Vagina (tissue), 2 donors: ENCODE measurements around the gene LRRC74B. TPM values are rescaled to one million over a fixed set of nuclear protein-coding genes. Genes with fewer than 3 reads are reported as not detected.

Experiments
- DNase-seq, 2 donors: peaks; one replicate each; pipeline ENCODE4 v3.0.0-alpha.2; 2017; ENCODE audit errors: extremely low spot score in 2 of 2
- H3K27ac ChIP-seq: fragments of 200-600 bp; sonication (generic); one replicate; pipeline ENCODE4 v1.5.1; 2019
- H3K27me3 ChIP-seq: fragments of 200-600 bp; sonication (generic); one replicate; pipeline ENCODE4 v1.5.1; 2019
- H3K36me3 ChIP-seq, 2 donors: fragments of 200-600 bp; sonication (generic); one replicate each; pipeline ENCODE4 v1.5.1; 2017 to 2019
- H3K4me1 ChIP-seq: fragments of 200-600 bp; sonication (generic); one replicate; pipeline ENCODE4 v1.5.1; 2019
- H3K4me3 ChIP-seq, 2 donors: fragments of 200-600 bp; sonication (generic); 1 replicate in 1 of 2; 2 replicates in 1 of 2; pipeline ENCODE4 v1.5.1; 2016 to 2019
- H3K9me3 ChIP-seq: fragments of 200-600 bp; sonication (generic); one replicate; pipeline ENCODE4 v1.5.1; 2019
- CTCF ChIP-seq, 3 experiments: fragments of 450-650 bp in 2 of 3; fragments of 200-600 bp in 1 of 3; sonication (generic) in 1 of 3; IDR thresholded peaks; one replicate each; pipeline ENCODE4 v1.5.1; 2017 to 2019; ENCODE audit warnings: antibody characterized with exemption in 3 of 3, mild to moderate bottlenecking in 2 of 3, moderate library complexity in 2 of 3
- POLR2A ChIP-seq, 2 donors: fragments of 450-650 bp; IDR thresholded peaks; one replicate each; pipeline ENCODE4 v1.6.1; 2017; ENCODE audit warnings: antibody characterized with exemption in 2 of 2, mild to moderate bottlenecking in 2 of 2, moderate library complexity in 2 of 2
- POLR2AphosphoS5 ChIP-seq, 2 donors: sonication (generic); formaldehyde crosslinking; IDR thresholded peaks; one replicate each; pipeline ENCODE4 v1.9.0; 2017; ENCODE audit warnings: antibody characterized with exemption in 2 of 2, mild to moderate bottlenecking in 2 of 2, low read depth in 1 of 2; ENCODE audit not compliant: insufficient read depth in 1 of 2
- intact Hi-C: fragments of 100-400 bp; cut with DNase I; formaldehyde crosslinking; loops from one replicate; pipeline ENCODE4 v1.15.1; 2023
- total RNA-seq: library from RNA; depleted of rRNA; stranded (reverse); fragments of >200 nt; gene quantifications from one replicate; pipeline ENCODE4 v1.2.3, GENCODE V29; 2016

LRRC74B gene, protein sequence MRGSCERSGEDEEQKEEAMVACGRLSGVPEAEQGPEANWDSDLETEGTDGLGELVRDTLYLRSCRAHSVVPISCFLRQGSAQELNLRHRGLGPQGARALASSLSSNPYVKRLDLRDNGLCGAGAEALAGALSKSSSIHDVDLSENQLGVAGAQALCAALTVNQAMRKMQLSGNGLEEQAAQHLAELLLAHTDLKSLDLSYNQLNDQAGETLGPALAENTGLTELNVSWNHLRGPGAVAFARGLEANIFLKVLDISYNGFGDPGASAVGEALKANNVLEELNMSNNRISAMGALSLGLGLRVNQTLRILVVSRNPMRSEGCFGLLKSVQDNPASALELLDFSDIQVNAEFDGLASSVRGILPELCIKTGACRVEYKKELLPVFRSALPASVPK
- not detected for total RNA-seq

DNA sequence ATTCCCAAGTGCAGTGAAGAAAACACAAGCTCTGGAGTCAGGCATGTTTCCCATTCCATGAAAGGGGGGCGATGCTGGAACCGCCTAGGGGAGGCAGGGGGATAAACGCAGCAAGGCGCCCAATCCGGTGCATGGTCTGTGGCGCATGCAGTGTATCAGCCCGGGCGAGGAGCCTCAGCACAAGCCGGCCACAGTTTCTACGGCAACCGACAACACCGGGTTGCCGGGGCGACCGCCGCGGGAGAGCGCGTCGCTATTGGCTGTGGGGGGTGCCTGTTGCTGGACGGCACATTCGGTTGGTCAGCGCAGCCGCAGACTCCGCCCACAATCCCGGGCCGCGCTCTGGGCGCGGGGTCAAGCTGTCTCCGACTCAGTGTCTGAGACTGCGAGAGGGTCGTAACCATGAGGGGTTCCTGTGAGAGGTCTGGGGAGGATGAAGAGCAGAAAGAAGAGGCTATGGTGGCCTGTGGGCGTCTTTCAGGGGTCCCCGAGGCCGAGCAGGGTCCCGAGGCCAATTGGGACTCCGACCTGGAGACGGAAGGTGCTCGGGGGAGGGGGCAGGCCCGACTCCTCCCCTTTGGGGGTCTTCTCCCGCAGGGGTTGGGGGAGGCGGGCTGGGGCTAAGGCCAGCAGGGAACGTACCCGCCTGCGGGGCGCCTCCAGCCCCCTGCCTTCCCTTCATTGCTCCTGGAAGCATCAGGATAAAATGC is at the start of gene LRRC74B:
LRRC74B (plus strand) TSS at position 362 of the 710 bp plus-strand sequence; CDS start at position 403, 41 bp downstream.
- no peak for TF ChIP-seq CTCF (IDR thresholded peaks at IDR 0.05)
- no peak for TF ChIP-seq POLR2A (IDR thresholded peaks at IDR 0.05)
- TF ChIP-seq POLR2AphosphoS5 (IDR thresholded peaks at IDR 0.05; ENCODE audit: insufficient read depth in 1 of 2, low read depth in 1 of 2), result peak in 1 of 2 donors; percentile 24
- H3K27ac ChIP-seq, result no peak within 1 kb of the TSS
- no peaks in the 10 kb centered on the region for H3K27me3 ChIP-seq
- no peaks in the 10 kb centered on the region for H3K36me3 ChIP-seq
- intact Hi-C loops, result no loop called here
- H3K4me3 ChIP-seq, result peak within 1 kb of the TSS; percentile 30 to 47
- DNase-seq, result no peak
- peaks cover 21% of the 10 kb centered on the region for H3K4me1 ChIP-seq
- H3K9me3 ChIP-seq, result no peaks in the 10 kb centered on the region

GRCh38 chr22:20996031-20996410 is 49.7 kb upstream of the LRRC74B start:
- peaks cover 18% of the 10 kb centered on the region for H3K4me1 ChIP-seq
- no peak for TF ChIP-seq POLR2AphosphoS5 (IDR thresholded peaks at IDR 0.05; ENCODE audit: insufficient read depth in 1 of 2, low read depth in 1 of 2)
- TF ChIP-seq POLR2A (IDR thresholded peaks at IDR 0.05), result no peak
- no peak for TF ChIP-seq CTCF (IDR thresholded peaks at IDR 0.05)
- no peaks in the 10 kb centered on the region for H3K9me3 ChIP-seq
- intact Hi-C loops, result no loop called here
- H3K4me3 ChIP-seq, result no peak overlapping the region
- H3K27ac ChIP-seq, result no peak overlapping the region
- H3K36me3 ChIP-seq, result peaks cover 0 to 48% of the 10 kb centered on the region in 2 donors
- no peaks in the 10 kb centered on the region for H3K27me3 ChIP-seq
- no peak for DNase-seq

DNA sequence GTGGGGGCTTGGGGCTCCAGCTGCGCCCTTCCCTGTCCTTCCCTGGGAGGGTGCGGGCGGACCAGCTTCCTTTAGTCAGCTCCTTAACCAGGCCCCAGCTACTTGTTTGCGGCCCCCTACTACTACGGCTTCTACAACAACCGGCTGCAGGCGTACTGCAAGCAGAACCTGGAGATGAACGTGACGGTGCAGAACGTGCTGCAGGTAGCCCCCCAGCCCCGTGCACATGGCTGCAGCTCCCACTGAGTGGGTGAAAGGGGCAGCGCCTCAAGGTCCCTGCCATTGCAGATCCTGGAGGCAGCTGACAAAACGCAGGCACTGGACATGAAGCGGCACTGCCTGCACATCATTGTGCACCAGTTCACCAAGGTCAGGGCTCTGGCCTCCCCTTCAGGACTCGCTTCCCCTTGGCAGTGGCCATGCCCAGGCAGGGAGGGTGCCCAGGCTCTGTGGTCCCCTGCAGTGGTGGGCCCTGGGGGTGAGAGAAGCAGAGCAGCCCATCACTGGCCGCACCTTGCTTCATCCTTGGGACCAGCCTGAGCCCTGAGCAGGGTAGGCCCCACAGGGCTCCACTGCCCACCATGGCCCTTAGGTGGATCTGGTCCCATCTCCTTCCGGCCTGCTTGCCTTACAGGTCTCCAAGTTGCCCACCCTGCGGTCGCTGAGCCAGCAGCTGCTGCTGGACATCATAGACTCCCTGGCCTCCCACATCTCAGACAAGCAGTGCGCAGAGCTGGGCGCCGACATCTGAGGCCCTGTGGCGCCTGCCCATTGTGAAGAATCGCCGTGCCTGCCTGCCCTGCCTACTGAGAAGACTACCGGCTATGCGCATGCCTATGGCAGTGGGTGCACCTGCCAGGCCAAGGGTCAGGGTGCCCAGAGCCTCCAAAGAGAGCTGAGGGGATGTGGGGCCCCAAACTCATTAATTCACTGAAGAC is 48.9 kb upstream of the LRRC74B start:
- Histone ChIP-seq H3K4me3 (no peak overlapping the region), H3K36me3 (peaks cover 0 to 44% of the 10 kb centered on the region in 2 donors), H3K27me3 (no peaks in the 10 kb centered on the region), H3K27ac (no peak overlapping the region), H3K4me1 (peaks cover 22% of the 10 kb centered on the region), H3K9me3 (no peaks in the 10 kb centered on the region)
- intact Hi-C loops, result no loop called here
- TF ChIP-seq CTCF (IDR thresholded peaks at IDR 0.05) (no peak), POLR2A (IDR thresholded peaks at IDR 0.05) (no peak), POLR2AphosphoS5 (IDR thresholded peaks at IDR 0.05; ENCODE audit: insufficient read depth in 1 of 2, low read depth in 1 of 2) (no peak)
- DNase-seq, result no peak

GRCh38 chr22:20997536-20998257 is 48.0 kb upstream of the LRRC74B start:
- no peak overlapping the region for H3K4me3 ChIP-seq
- no peak overlapping the region for H3K27ac ChIP-seq
- no peak for DNase-seq
- H3K9me3 ChIP-seq, result no peaks in the 10 kb centered on the region
- H3K36me3 ChIP-seq, result peaks cover 0 to 35% of the 10 kb centered on the region in 2 donors
- H3K27me3 ChIP-seq, result no peaks in the 10 kb centered on the region
- peaks cover 23% of the 10 kb centered on the region for H3K4me1 ChIP-seq
- intact Hi-C loops, result no loop called here
- no peak for TF ChIP-seq POLR2A (IDR thresholded peaks at IDR 0.05)
- TF ChIP-seq POLR2AphosphoS5 (IDR thresholded peaks at IDR 0.05; ENCODE audit: insufficient read depth in 1 of 2, low read depth in 1 of 2), result no peak
- TF ChIP-seq CTCF (IDR thresholded peaks at IDR 0.05), result no peak
